BJ (cell line): Measurements from ENCODE around the gene B3GLCT. TPM values are rescaled to one million over a fixed set of nuclear protein-coding genes. Genes with fewer than 3 reads are reported as not detected.

ENCODE experiments used
- CTCF ChIA-PET: fragments of 350-600 bp; formaldehyde crosslinking; extraction: SDS; loops from one replicate; lab custom pipeline; 2021; ENCODE audit warnings: antibody characterized with exemption, inconsistent platforms; lab: Yijun Ruan, JAX
- POLR2A ChIA-PET: fragments of 300-600 bp; sonication (Branson Sonifier 250); formaldehyde crosslinking; extraction: SDS; loops from one replicate; lab custom pipeline; 2021; ENCODE audit warnings: antibody characterized with exemption; lab: Charles Lee
- DNase-seq: peaks from one replicate; pipeline ENCODE4 v3.0.0-alpha.2; 2011; ENCODE audit warnings: low read depth
- H3K27me3 ChIP-seq: 2 replicates; pipeline ENCODE4 v1.6.0; 2011; ENCODE audit warnings: low read length; ENCODE audit not compliant: control insufficient read depth, insufficient read depth
- H3K36me3 ChIP-seq: 2 replicates; pipeline ENCODE4 v1.5.1; 2011; ENCODE audit warnings: low read length; ENCODE audit not compliant: control insufficient read depth, insufficient read depth
- H3K4me3 ChIP-seq: 2 replicates; pipeline ENCODE4 v1.5.1; 2011; ENCODE audit warnings: low read depth, mild to moderate bottlenecking, control low read depth, low read length
- polyA plus RNA-seq: library from polyadenylated mRNA; depleted of rRNA; stranded (reverse); fragments of >200 nt; gene quantifications from 2 replicates; pipeline ENCODE4 v1.2.3, GENCODE V29; 2011
- TF ChIP-seq, protein P1 (sequence below): IDR thresholded peaks from 2 replicates; pipeline ENCODE4 v1.5.1; 2011; ENCODE audit warnings: low read depth, mild to moderate bottlenecking, control low read depth, inconsistent platforms, low read length, moderate library complexity; ENCODE audit not compliant: insufficient read depth

Gene B3GLCT
- polyA plus RNA-seq, 1 experiment: 3.3 TPM

DNA sequence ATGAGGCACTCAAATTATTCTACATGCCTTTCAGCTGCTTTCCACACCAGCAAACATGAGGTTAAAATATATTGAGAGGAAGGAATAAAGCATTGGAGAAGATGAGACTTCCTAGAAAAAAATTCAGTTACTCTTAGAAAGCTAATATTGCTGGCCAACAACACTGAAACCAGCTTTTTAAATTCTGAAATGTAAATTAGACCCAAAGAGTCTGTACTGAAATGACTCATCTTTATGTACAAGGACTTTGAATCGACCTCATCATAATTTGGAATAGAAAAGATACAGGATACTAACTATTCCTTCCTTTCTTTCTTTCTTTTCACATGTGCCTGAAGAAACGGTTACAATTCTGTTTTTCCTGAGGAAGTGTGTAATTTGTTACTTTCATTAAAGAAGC is 31.6 kb upstream of the B3GLCT start:
- POLR2A ChIA-PET: no interaction called here
- CTCF ChIA-PET: no interaction called here

DNA sequence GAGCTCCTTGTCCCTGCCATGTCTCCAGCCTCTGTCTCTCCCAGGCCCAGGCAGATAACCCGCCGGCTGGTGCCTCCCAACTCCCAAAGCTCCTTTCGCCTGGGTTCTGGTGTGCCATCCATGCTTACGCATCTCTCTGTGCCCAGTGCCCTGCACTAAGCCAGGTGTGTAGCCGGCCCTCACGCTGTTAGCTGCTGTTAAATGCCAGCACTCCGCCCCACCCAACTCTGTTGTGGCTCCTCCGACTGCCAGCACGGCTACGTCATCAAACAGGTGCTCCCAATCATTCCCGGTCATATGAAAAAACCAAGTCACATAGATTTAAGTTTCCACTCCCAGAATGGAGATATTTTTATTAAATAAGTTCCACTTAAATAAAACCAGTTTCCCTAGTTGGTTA is 31.0 kb upstream of the B3GLCT start:
- no peak for DNase-seq
- H3K36me3 ChIP-seq: no peaks in the 10 kb centered on the region
- TF ChIP-seq, protein P1, sequence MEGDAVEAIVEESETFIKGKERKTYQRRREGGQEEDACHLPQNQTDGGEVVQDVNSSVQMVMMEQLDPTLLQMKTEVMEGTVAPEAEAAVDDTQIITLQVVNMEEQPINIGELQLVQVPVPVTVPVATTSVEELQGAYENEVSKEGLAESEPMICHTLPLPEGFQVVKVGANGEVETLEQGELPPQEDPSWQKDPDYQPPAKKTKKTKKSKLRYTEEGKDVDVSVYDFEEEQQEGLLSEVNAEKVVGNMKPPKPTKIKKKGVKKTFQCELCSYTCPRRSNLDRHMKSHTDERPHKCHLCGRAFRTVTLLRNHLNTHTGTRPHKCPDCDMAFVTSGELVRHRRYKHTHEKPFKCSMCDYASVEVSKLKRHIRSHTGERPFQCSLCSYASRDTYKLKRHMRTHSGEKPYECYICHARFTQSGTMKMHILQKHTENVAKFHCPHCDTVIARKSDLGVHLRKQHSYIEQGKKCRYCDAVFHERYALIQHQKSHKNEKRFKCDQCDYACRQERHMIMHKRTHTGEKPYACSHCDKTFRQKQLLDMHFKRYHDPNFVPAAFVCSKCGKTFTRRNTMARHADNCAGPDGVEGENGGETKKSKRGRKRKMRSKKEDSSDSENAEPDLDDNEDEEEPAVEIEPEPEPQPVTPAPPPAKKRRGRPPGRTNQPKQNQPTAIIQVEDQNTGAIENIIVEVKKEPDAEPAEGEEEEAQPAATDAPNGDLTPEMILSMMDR: no peak
- ChIA-PET CTCF (no interaction called here), POLR2A (no interaction called here)
- H3K4me3 ChIP-seq: no peak overlapping the region
- no peaks in the 10 kb centered on the region for H3K27me3 ChIP-seq

More for the DNA sequence above, 31.6 kb upstream of the B3GLCT start:
- no peaks in the 10 kb centered on the region for H3K27me3 ChIP-seq
- TF ChIP-seq, protein P1: no peak
- H3K36me3 ChIP-seq: no peaks in the 10 kb centered on the region
- no peak for DNase-seq
- no peak overlapping the region for H3K4me3 ChIP-seq

DNA sequence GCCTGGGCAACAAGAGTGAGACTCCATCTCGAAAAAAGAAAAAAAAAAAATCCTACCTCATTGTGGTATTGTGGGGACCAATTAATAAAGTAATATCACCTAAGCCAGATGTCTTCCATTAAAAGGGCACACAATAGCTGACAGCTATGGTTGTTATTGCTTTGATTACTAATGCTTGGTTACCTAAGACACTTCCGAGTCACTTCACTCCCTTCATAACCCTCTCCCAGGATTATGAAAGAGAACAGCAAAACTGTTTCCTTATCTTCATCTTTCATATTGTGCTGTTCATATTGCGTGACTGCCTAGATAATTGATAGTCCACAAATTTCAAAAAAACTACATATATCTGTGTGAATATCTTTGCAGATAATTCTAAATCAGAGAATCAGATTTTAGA is 27.8 kb upstream of the B3GLCT start:
- ChIA-PET POLR2A (no interaction called here), CTCF (interaction anchor here (0.6 to 1.5 kb wide), 6 partner anchors 24 to 553 kb away, joined by 3 to 5 read pairs (median 4); partner anchors contain the start of gene B3GLCT)
- TF ChIP-seq, protein P1: no peak
- DNase-seq: no peak
- Histone ChIP-seq H3K27me3 (no peaks in the 10 kb centered on the region), H3K4me3 (no peak overlapping the region), H3K36me3 (no peaks in the 10 kb centered on the region)

DNA sequence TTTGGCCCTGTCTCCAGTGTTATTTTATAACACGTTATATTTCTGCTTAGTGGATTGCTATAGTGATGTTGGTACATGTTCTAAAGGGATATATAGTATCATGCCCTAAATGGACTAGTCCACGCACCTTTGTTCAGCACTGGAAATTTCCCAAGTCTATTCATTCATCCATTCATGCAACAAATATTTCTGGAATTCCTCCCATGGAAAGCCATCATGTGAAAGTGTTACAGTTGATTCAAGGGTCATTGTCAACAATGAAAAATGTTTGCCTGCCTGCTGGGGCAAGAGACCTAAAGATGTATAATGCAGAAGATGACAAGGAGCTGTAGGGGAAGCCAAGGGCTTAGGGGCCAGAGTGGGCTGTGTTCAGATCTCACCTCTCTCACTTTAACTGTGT is 27.2 kb upstream of the B3GLCT start:
- no peaks in the 10 kb centered on the region for H3K36me3 ChIP-seq
- no peak for DNase-seq
- ChIA-PET CTCF (interaction anchor here (0.6 to 1.5 kb wide), 7 partner anchors 23 to 553 kb away, joined by 3 to 6 read pairs (median 4); partner anchors contain the start of gene B3GLCT), POLR2A (no interaction called here)
- no peak overlapping the region for H3K4me3 ChIP-seq
- TF ChIP-seq, protein P1: no peak
- no peaks in the 10 kb centered on the region for H3K27me3 ChIP-seq

DNA sequence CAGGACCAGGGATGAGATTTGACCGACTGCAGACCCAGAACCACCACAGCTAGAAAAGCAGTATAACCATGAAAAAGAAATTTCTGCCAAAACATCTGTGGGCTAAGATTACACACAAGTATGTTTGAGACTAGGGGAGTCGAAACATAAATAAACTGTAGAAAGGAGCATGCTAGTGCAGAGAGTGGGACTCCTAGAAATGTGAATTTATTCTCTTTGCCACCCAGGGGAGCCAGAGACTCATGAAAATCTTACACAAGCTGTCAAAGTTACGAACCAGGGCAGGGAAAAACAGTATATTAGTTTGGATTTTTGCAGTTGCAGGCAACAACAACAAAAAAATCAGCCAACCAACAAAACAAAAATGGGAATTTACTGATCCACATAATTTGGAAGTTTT is 25.8 kb upstream of the B3GLCT start:
- Histone ChIP-seq H3K36me3 (no peaks in the 10 kb centered on the region), H3K27me3 (no peaks in the 10 kb centered on the region), H3K4me3 (no peak overlapping the region)
- TF ChIP-seq, protein P1: 0 out of 2 replicates have a peak, but pooled peaks have one; percentile 2
- CTCF ChIA-PET: interaction anchor here (0.8 to 1.3 kb wide), 7 partner anchors 14 to 250 kb away, joined by 3 to 5 read pairs (median 3); partner anchors contain the start of gene B3GLCT
- no peak for DNase-seq
- POLR2A ChIA-PET: no interaction called here
